ENCODE measurements around the gene RAD17.

GRCh38 chr5:69378376-69378775 lies 8.8 kb downstream of the RAD17 start:
- TF ChIP-seq POLR2A (IDR thresholded peaks at IDR 0.05; ENCODE audit: low read length): no peak
- TF ChIP-seq GATA1 (IDR thresholded peaks at IDR 0.05; ENCODE audit: low read depth, low read length): no peak

All from erythroblast (primary cell).